AG04450 (cell line): Measurements from ENCODE around the gene CDC42BPB. TPM values are rescaled to one million over a fixed set of nuclear protein-coding genes. Genes with fewer than 3 reads are reported as not detected.

Experiments
- CTCF ChIA-PET: fragments of 300-600, 350-600 bp; formaldehyde crosslinking; extraction: SDS; loops from one replicate; lab custom pipeline; 2022; ENCODE audit warnings: antibody characterized with exemption, inconsistent platforms; lab: Charles Lee
- POLR2A ChIA-PET: fragments of 350-600 bp; formaldehyde crosslinking; extraction: SDS; loops from one replicate; lab custom pipeline; 2021; ENCODE audit warnings: antibody characterized with exemption, inconsistent platforms; lab: Yijun Ruan, JAX
- DNase-seq: peaks from one replicate; pipeline ENCODE4 v3.0.0-alpha.2; 2011; ENCODE audit warnings: low read depth, low spot score
- H3K27ac ChIP-seq: one replicate; pipeline ENCODE4 v1.5.1; 2012; ENCODE audit warnings: low read depth, low read length, control low read depth
- H3K27me3 ChIP-seq: one replicate; pipeline ENCODE4 v1.6.0; 2012; ENCODE audit warnings: low read length; ENCODE audit not compliant: control insufficient read depth, insufficient read depth
- H3K4me3 ChIP-seq: 2 replicates; pipeline ENCODE4 v1.5.1; 2011; ENCODE audit warnings: mild to moderate bottlenecking, low read depth, low read length, control low read depth
- H3K9me3 ChIP-seq: 2 replicates; pipeline ENCODE4 v1.5.1; 2012; ENCODE audit warnings: low read length; ENCODE audit not compliant: control insufficient read depth, insufficient read depth
- CTCF ChIP-seq: IDR thresholded peaks from 2 replicates; pipeline ENCODE4 v1.5.1; 2011; ENCODE audit warnings: low read depth, low read length, control low read depth, inconsistent platforms
- polyA plus RNA-seq: library from polyadenylated mRNA; depleted of rRNA; stranded (reverse); fragments of >200 nt; gene quantifications from 2 replicates; pipeline ENCODE4 v1.2.3, GENCODE V29; 2011

The CDC42BPB gene
- polyA plus RNA-seq, 1 experiment, result 57.0 TPM

- ChIA-PET CTCF (interaction anchor here (1.3 kb wide), 1 partner anchor 226 kb away, joined by 3 read pairs; no protein-coding TSS in a partner anchor), POLR2A (interaction anchor here (0.6 kb wide), 1 partner anchor 383 kb away, joined by 3 read pairs; no protein-coding TSS in a partner anchor)
- Histone ChIP-seq H3K4me3 (no peak overlapping the region), H3K9me3 (no peaks in the 10 kb centered on the region; the same call in 1 of the 2 replicates), H3K27ac (no peak overlapping the region), H3K27me3 (no peaks in the 10 kb centered on the region)
- no peak for TF ChIP-seq CTCF
- no peak for DNase-seq
These were observed 8.5 kb upstream of the CDC42BPB start for GRCh38 chr14:103065861-103066260.

- CTCF ChIA-PET, result no interaction called here
- POLR2A ChIA-PET, result no interaction called here
- Histone ChIP-seq H3K27ac (no peak overlapping the region), H3K27me3 (no peaks in the 10 kb centered on the region), H3K4me3 (no peak overlapping the region), H3K9me3 (no peaks in the 10 kb centered on the region; the same call in 1 of the 2 replicates)
- TF ChIP-seq CTCF, result no peak
- DNase-seq, result no peak
These were observed 7.6 kb upstream of the CDC42BPB start for GRCh38 chr14:103064978-103065377.

GRCh38 chr14:103064436-103064835 lies 7.1 kb upstream of the CDC42BPB start:
- TF ChIP-seq CTCF, result no peak
- POLR2A ChIA-PET, result no interaction called here
- Histone ChIP-seq H3K27ac (no peak overlapping the region), H3K9me3 (no peaks in the 10 kb centered on the region; the same call in 1 of the 2 replicates), H3K27me3 (no peaks in the 10 kb centered on the region), H3K4me3 (no peak overlapping the region)
- DNase-seq, result no peak
- CTCF ChIA-PET, result no interaction called here

GRCh38 chr14:103061482-103061976 lies 4.2 kb upstream of the CDC42BPB start:
- no peaks in the 10 kb centered on the region for H3K27me3 ChIP-seq
- TF ChIP-seq CTCF, result no peak
- ChIA-PET CTCF (no interaction called here), POLR2A (no interaction called here)
- no peak overlapping the region for H3K27ac ChIP-seq
- H3K9me3 ChIP-seq, result no peaks in the 10 kb centered on the region
- no peak for DNase-seq
- H3K4me3 ChIP-seq, result no peak overlapping the region

GRCh38 chr14:103059556-103059955 lies 2.2 kb upstream of the CDC42BPB start:
- ChIA-PET POLR2A (no interaction called here), CTCF (interaction anchor here (0.7 to 3.1 kb wide), 2 partner anchors 16 to 232 kb away, joined by 3 to 13 read pairs; no protein-coding TSS in a partner anchor)
- TF ChIP-seq CTCF, result no peak
- no peak for DNase-seq
- H3K4me3 ChIP-seq, result no peak overlapping the region
- no peaks in the 10 kb centered on the region for H3K9me3 ChIP-seq
- H3K27me3 ChIP-seq, result no peaks in the 10 kb centered on the region
- no peak overlapping the region for H3K27ac ChIP-seq
